Loucy (cell line): ENCODE data around the gene BRD4.

Experiments
- EZH2phosphoT487 ChIP-seq: fragments of 200-600 bp; IDR thresholded peaks from 2 replicates; pipeline ENCODE4 v1.6.1; 2018; ENCODE audit warnings: antibody characterized with exemption, mild to moderate bottlenecking, moderate library complexity, borderline replicate concordance
- TF ChIP-seq, protein P1 (sequence below): fragments of 200-600 bp; sonication (generic); conservative IDR thresholded peaks from 2 replicates; pipeline ENCODE4 v1.5.1; 2014; ENCODE audit warnings: mild to moderate bottlenecking, antibody characterized with exemption, low read length

DNA sequence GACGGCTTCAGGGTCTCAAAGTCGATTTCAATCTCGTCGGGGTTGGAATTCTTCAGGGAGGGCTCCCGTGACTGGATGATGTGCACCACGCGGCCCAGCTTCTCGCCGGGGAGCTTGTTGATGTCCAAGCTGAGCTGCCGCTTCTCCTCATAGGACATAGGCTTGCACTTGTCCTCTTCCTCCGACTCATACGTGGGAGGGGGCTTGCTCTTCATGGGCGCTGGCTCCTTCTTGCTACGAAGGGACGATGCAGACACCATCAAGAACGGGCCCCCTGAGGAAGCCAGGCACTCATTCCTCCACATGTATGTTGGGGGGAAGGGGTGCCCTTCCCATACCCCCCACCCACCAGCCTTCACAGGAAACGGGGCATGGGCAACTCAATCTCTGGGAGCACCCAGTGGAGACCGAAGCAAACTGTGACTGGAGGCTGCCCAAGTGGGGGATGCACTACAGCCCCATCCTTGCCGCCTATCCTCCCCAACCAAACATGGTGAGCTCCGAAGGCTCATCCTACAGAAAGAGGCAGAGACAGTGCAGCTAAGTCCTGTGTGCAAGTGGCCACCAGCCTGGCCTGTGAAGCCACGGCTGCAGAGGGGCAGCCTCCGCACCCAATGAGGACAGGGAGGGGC lies 76.9 kb downstream of the BRD4 start:
- TF ChIP-seq, protein P1, sequence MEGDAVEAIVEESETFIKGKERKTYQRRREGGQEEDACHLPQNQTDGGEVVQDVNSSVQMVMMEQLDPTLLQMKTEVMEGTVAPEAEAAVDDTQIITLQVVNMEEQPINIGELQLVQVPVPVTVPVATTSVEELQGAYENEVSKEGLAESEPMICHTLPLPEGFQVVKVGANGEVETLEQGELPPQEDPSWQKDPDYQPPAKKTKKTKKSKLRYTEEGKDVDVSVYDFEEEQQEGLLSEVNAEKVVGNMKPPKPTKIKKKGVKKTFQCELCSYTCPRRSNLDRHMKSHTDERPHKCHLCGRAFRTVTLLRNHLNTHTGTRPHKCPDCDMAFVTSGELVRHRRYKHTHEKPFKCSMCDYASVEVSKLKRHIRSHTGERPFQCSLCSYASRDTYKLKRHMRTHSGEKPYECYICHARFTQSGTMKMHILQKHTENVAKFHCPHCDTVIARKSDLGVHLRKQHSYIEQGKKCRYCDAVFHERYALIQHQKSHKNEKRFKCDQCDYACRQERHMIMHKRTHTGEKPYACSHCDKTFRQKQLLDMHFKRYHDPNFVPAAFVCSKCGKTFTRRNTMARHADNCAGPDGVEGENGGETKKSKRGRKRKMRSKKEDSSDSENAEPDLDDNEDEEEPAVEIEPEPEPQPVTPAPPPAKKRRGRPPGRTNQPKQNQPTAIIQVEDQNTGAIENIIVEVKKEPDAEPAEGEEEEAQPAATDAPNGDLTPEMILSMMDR = no peak
- no peak for TF ChIP-seq EZH2phosphoT487
